ENCODE measurements around the gene VTI1A. TPM values are rescaled to one million over a fixed set of nuclear protein-coding genes. Genes with fewer than 3 reads are reported as not detected.

Gene VTI1A
- total and polyA plus RNA-seq, 2 of the 8 experiments (the other 6 are each of a cell fraction or from before 2014, with no cell fraction given), result 6.0 to 20.0 TPM

GRCh38 chr10:112816033-112816430, 369.0 kb downstream of the VTI1A start (continued):
- TF ChIP-seq CHD7 (IDR thresholded peaks at IDR 0.05; ENCODE audit: insufficient replicate concordance, low read length) (no peak), HDAC2 (IDR thresholded peaks at IDR 0.05; ENCODE audit: borderline replicate concordance in 1 of 2, low read depth in 2 of 2, low read length in 2 of 2) (no peak), RNF2 (IDR thresholded peaks at IDR 0.05; ENCODE audit: borderline replicate concordance, low read depth, low read length, missing control alignments, poor library complexity, severe bottlenecking) (no peak)
